BJ (cell line): ENCODE results near the gene SYNRG. TPM values are rescaled to one million over a fixed set of nuclear protein-coding genes. Genes with fewer than 3 reads are reported as not detected.
A peak's percentile ranks its signal among the peaks of the same experiment; 100 is the strongest.

ENCODE experiments used
- CTCF ChIA-PET: fragments of 350-600 bp; formaldehyde crosslinking; extraction: SDS; loops from one replicate; lab custom pipeline; 2021; ENCODE audit warnings: antibody characterized with exemption, inconsistent platforms; lab: Yijun Ruan, JAX
- POLR2A ChIA-PET: fragments of 300-600 bp; sonication (Branson Sonifier 250); formaldehyde crosslinking; extraction: SDS; loops from one replicate; lab custom pipeline; 2021; ENCODE audit warnings: antibody characterized with exemption; lab: Charles Lee
- DNase-seq: peaks from one replicate; pipeline ENCODE4 v3.0.0-alpha.2; 2011; ENCODE audit warnings: low read depth
- H3K27me3 ChIP-seq: 2 replicates; pipeline ENCODE4 v1.6.0; 2011; ENCODE audit warnings: low read length; ENCODE audit not compliant: control insufficient read depth, insufficient read depth
- H3K36me3 ChIP-seq: 2 replicates; pipeline ENCODE4 v1.5.1; 2011; ENCODE audit warnings: low read length; ENCODE audit not compliant: control insufficient read depth, insufficient read depth
- H3K4me3 ChIP-seq: 2 replicates; pipeline ENCODE4 v1.5.1; 2011; ENCODE audit warnings: low read depth, mild to moderate bottlenecking, control low read depth, low read length
- polyA plus RNA-seq: library from polyadenylated mRNA; depleted of rRNA; stranded (reverse); fragments of >200 nt; gene quantifications from 2 replicates; pipeline ENCODE4 v1.2.3, GENCODE V29; 2011
- TF ChIP-seq, protein P1 (sequence below): IDR thresholded peaks from 2 replicates; pipeline ENCODE4 v1.5.1; 2011; ENCODE audit warnings: low read depth, mild to moderate bottlenecking, control low read depth, inconsistent platforms, low read length, moderate library complexity; ENCODE audit not compliant: insufficient read depth

Gene SYNRG
- polyA plus RNA-seq, 1 experiment = 10.2 TPM

- DNase-seq = no peak
- CTCF ChIA-PET = interaction anchor here (0.8 to 1.3 kb wide), 3 partner anchors 24 to 110 kb away, joined by 3 to 4 read pairs (median 3); no protein-coding TSS in a partner anchor
- Histone ChIP-seq H3K36me3 (peaks cover 8% of the 10 kb centered on the region), H3K27me3 (no peaks in the 10 kb centered on the region), H3K4me3 (no peak overlapping the region)
- POLR2A ChIA-PET = no interaction called here
- TF ChIP-seq, protein P1, sequence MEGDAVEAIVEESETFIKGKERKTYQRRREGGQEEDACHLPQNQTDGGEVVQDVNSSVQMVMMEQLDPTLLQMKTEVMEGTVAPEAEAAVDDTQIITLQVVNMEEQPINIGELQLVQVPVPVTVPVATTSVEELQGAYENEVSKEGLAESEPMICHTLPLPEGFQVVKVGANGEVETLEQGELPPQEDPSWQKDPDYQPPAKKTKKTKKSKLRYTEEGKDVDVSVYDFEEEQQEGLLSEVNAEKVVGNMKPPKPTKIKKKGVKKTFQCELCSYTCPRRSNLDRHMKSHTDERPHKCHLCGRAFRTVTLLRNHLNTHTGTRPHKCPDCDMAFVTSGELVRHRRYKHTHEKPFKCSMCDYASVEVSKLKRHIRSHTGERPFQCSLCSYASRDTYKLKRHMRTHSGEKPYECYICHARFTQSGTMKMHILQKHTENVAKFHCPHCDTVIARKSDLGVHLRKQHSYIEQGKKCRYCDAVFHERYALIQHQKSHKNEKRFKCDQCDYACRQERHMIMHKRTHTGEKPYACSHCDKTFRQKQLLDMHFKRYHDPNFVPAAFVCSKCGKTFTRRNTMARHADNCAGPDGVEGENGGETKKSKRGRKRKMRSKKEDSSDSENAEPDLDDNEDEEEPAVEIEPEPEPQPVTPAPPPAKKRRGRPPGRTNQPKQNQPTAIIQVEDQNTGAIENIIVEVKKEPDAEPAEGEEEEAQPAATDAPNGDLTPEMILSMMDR = peak; percentile 56
Measured at GRCh38 chr17:37506678-37507077, 102.5 kb downstream of the SYNRG start.

GRCh38 chr17:37505333-37505732 lies 103.9 kb downstream of the SYNRG start:
- TF ChIP-seq, protein P1 = no peak
- H3K27me3 ChIP-seq = no peaks in the 10 kb centered on the region
- H3K4me3 ChIP-seq = no peak overlapping the region
- ChIA-PET CTCF (interaction anchor here (0.6 to 1.3 kb wide), 5 partner anchors 11 to 132 kb away, joined by 3 to 4 read pairs (median 4); no protein-coding TSS in a partner anchor), POLR2A (no interaction called here)
- no peak for DNase-seq
- H3K36me3 ChIP-seq = peaks cover 9% of the 10 kb centered on the region

DNA sequence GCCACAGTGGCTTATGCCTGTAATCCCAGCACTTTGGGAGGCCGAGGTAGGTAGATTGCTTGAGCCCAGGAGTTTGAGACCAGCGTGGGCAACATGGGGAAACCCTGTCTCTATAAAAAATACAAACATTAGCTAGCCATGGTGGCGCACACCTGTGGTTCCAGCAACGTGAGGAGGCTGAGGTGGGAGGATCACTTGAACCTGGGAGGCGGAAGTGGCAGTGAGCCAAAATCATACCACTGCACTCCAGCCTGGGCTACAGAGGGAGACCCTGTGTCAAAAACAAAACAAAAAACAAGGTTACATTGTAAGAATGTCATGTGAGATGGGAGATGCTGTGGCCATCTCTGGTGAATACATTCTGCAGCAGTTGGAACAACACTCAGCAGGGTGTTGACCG lies 106.1 kb downstream of the SYNRG start:
- H3K27me3 ChIP-seq = no peaks in the 10 kb centered on the region
- H3K36me3 ChIP-seq = peaks cover 6% of the 10 kb centered on the region
- H3K4me3 ChIP-seq = no peak overlapping the region
- TF ChIP-seq, protein P1 = no peak
- ChIA-PET CTCF (no interaction called here), POLR2A (no interaction called here)
- no peak for DNase-seq

DNA sequence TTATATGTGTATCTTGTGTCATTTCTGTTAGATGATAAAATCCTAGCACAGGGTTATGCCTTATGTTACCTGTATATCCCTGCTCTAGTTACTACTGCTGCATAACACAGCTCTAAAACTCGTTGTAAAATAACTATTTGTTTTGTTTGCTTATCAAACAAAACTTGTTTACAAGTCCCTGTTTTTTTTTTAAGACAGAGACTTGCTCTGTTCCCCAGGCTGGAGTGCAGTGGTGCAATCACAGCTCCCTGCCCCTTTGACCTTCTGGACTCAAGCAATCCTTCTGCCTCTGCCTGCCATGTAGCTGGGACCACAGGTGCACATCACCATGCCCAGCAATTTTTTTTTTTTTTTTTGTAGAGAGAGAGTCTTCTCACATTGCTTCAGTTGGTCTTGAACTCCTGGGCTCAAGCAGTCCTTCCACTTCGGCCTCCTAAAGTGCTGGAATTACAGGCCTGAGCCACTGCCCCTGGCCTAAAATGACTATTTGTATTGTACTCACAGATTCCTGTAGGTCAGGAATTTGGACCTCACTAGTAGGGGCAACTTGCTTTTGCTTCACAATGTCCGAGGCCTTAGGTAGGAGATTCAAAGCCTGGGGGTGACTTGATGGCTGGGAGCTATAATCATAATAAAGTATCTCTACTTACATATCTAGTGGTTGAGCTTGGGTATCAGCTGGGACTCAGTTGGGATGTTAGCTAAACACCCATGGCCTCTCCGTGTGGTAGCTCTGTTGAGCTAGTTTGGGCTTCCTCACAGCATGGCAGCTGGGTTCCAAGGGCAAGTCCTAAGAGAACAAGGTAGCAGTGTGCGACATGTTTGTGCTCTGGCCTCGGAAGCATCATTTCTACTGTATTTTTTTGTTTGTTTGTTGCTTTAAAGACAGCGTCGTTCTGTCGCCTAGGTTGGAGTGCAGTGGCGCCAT lies 106.9 kb downstream of the SYNRG start:
- Histone ChIP-seq H3K4me3 (no peak overlapping the region), H3K27me3 (no peaks in the 10 kb centered on the region), H3K36me3 (peaks cover 5% of the 10 kb centered on the region)
- ChIA-PET POLR2A (no interaction called here), CTCF (no interaction called here)
- DNase-seq = no peak
- TF ChIP-seq, protein P1 = no peak

- DNase-seq = no peak
- TF ChIP-seq, protein P1 = no peak
- Histone ChIP-seq H3K36me3 (peaks cover 1% of the 10 kb centered on the region; the same call in 1 of the 2 replicates), H3K27me3 (no peaks in the 10 kb centered on the region), H3K4me3 (no peak overlapping the region)
- ChIA-PET POLR2A (no interaction called here), CTCF (interaction anchor here (0.5 to 1.8 kb wide), 2 partner anchors 24 to 127 kb away, joined by 4 read pairs; no protein-coding TSS in a partner anchor)
Measured at GRCh38 chr17:37500378-37500777, 108.8 kb downstream of the SYNRG start.
